DMS79 treated with DMSO at 0.1 percent for 48 hours (cell line): ENCODE data around the gene TJP3.

Experiments used
- DNase-seq: peaks from one replicate; lab custom pipeline; 2025; lab: John Stamatoyannopoulos, UW

TJP3 gene

GRCh38 chr19:3783660-3784584, 75.7 kb downstream of the TJP3 start:
- no peak for DNase-seq

DNA sequence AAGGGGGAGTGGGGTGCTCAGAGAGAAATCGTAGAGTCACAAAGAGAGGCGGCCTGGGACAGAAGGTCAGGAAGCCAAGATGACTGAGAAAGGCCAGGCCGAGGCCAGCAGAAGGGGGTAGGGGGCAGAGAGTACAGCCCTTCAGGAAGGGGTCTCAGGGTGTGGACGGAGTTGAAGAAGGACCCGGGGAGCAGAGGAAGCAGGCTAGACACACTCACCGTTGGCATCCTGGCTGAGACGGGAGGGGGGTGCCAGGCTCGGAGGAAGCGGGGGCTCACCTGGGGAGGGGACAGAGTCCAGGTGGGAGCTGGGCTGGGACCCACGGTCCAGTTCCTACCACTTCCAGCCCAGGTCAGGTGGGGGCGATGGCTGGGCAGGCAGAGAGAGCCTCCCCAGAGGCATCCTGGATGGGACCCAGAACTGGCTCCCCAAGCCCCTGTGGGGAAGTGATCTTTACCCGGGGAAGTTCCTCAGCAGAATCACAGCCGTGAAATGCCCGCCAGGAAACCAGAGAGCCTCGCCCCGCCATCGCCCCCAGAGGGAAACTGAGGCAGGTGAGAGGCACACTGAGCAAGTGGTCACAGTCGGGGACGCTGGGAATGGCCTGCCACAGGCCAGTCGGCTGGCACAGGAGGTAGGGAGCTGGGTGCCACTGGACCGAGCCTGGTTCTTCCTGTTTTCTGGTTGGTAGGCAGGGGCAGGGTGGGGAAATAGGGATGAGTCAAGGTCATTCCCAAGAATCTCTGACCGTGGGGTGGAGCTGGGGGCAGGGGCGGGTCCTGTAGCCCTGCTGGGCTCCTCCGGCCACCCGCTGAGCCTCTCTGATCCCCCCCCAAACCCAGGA, 76.6 kb downstream of the TJP3 start:
- DNase-seq: no peak

DNA sequence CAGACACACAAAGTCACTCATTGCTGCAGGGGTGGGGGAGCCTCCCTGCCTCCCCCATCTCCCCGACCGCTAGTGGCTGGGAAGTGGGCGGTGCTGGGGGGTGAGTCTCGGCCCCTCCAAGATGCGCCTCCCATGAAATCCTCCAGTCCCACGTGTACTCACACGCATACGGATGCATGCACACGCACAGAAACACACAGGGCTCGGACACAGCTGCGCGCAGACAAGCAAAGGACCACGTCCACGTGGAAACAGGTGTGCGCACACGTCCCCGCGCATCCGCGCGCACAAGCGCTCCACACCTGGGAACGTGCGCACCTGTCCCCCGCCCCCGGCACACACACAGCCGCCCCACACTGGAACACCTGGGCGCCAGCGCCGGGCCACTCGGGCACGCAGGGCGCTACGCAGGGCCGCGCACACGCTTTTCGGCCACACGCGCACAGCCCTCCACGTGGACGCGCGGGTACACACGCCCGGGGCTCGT, 77.3 kb downstream of the TJP3 start:
- no peak for DNase-seq

GRCh38 chr19:3785938-3786824, 78.0 kb downstream of the TJP3 start, which contains the start of gene MATK:
MATK (minus strand) TSS chr19:3786381; CDS start chr19:3785135, 1,246 bp downstream.
- DNase-seq: no peak

GRCh38 chr19:3788996-3789778, 81.0 kb downstream of the TJP3 start:
- DNase-seq: no peak

- DNase-seq: no peak
Measured at GRCh38 chr19:3790209-3790734, 82.1 kb downstream of the TJP3 start.

GRCh38 chr19:3790941-3791340, 82.8 kb downstream of the TJP3 start:
- DNase-seq: no peak

DNA sequence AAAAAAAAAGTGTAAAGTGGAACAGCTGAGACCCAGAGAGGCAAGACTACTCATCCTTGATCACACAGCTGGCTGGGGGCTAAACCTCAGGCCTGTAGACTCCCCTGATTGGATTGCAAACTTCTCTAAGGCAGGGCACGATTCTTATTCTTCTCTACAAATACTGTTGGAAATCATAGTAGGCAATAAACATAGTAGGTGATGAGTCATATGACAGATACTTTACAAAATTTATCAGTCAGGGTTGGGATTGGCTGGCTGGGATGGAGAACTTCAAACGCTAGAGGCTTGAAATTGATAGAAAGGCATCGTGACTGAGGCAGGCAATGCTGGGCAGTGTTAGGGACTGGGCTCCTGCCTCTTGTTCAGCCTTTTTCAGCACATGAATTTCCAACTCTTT, 83.9 kb downstream of the TJP3 start:
- no peak for DNase-seq

DNA sequence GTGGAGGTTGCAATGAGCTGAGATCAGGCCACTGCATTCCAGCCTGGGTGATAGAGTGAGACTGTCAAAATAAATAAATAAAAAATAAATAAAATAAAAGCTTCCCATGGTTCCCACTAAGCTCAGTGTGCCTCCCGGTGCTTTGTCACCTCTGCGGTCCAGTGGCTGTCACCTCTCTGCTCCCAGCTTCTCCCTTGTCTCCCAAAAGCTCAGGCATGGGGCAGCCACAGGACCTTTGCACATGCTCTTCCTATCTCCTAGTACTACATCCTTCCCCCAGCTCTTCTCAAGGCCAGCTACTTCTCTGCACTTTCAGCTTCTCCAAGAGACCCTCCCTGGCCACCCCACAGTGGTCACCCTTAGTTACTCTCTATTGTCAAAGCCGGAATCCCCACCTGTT, 85.6 kb downstream of the TJP3 start:
- DNase-seq: no peak

DNA sequence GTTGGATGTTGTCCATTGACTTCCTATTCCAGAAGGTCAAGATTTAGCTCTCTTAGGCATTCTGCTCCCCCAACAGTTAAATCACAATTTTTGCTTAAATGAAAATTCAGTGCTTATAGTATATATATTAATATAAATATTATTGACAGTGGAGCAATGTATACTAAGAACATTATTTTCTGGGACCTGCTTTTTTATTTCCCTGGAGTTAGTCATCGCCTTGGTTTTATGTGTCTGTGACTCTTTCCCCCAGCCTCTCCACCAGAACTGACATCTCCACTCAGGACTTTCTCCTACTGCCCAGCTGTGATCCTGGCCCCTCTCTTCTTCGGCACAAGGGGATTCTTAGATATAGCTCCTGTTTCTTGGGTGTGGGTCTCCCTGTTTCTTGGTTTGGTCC, 88.2 kb downstream of the TJP3 start:
- DNase-seq: no peak

- DNase-seq: no peak
Measured at GRCh38 chr19:3798137-3798536, 90.0 kb downstream of the TJP3 start.
